Fibroblast of peridontal ligament (primary cell): ENCODE results near the gene CABYR.

Source experiments
- DNase-seq: peaks from one replicate; pipeline ENCODE4 v3.0.0-alpha.2; 2010; ENCODE audit errors: extremely low read depth

Gene CABYR

GRCh38 chr18:24189664-24190346 is 50.9 kb downstream of the CABYR start:
- no peak for DNase-seq

DNA sequence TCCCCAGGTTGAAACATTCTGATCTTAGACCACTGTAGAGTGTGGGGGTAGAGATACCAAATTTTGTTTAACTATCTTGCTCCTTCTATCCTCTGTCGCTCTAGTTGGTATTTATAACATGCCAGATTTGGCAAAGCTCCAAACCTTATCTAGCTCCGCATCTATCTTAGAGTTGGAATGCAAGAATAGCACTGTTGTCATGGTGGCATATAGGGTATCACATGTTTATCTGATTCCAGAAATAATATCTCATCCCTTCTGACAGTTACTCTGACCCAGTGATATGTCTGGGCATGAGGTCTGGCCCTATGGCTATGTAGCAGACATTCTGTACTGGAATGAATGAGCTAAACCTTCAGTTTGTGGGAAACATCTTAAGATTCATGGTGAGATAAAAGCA is 51.7 kb downstream of the CABYR start:
- DNase-seq, result no peak

GRCh38 chr18:24195296-24196053 is 56.6 kb downstream of the CABYR start:
- DNase-seq, result no peak

- DNase-seq, result no peak
Observed at GRCh38 chr18:24196764-24197163, 57.9 kb downstream of the CABYR start.

- DNase-seq, result no peak
Observed at GRCh38 chr18:24197412-24197811, 58.5 kb downstream of the CABYR start.

DNA sequence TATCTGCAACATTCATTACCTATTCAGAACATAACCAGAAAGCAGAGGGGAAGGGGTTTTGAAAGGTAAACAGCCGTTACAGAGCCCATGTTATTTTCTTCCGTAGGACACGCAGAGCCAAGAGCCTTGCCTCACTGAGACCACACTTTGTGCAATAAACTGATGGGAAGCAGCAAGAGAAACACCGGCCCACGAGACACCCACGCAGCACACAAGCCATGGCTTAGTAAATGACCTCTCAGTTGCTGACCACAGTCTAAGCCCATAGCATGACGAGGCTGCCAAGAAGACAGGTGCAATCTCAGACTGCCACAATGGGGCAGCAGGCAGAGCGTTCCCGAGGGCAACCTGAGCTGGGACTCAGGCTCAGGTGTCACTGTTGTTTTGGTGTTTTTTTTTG is 59.6 kb downstream of the CABYR start:
- DNase-seq, result no peak

DNA sequence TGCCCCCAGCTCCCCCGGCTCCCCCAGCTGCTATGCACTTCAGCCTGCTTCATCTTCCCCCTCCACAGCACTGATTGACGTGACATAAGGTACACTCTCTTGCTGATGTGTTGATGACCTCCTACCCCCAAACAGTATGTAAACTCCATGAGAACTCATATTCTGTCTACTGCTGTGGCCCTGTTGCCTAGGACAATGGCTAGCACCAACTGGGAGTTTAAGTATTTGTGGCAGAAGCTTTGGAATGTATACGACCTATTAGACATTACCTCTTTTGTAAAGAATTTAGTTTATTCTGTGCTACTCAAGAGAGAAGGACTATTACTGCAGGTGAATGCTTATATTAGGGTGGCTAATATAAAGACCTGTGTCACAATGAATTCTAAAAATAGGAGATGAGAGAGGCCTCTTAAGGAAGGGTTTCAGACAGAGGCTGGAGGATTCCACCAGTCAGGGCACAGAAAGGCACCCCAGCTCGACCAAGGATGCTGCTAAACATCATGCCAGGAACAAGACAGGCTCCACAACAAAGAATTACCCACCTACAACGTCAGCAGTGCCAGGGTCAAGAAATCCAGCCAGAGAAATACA is 60.6 kb downstream of the CABYR start:
- DNase-seq, result no peak

DNA sequence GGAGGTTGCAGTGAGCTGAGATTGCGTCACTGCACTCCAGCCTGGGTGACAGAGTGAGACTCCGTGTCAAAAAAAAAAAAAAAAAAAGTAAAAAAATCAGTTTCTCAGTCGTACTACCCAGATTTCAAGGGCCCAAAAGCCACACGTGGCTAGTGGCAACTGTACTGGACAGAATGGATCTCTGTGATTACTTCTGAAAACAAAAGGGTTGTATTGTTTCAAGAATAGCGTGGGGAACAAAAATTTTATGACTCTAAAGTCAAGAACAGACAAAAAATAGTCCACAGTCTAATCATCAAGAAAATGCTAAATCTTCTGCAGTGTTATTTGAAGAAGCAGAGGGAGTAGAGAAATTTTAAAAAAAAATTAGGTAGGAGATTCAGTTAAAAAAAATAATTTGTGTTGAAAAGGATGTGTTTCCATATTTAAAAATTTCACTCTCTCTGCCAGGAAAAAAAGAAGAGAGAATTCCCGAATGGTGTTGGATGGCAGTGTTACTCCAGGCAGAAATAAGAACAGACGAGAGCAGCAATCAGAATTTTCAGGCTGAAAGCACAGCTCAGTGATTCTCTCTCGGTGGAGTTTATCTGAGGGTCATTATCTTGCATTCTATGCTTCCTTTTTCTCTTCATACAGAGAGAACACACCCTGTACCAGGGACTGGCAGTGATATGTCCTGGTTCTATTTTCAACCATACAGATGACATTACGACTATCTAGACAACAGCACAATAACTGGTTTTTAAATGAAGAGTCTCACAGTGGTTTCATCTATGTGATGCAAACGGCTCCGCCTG is 61.8 kb downstream of the CABYR start:
- DNase-seq, result no peak

- no peak for DNase-seq
Observed at GRCh38 chr18:24201699-24202687, 63.1 kb downstream of the CABYR start.

GRCh38 chr18:24204904-24205303 is 66.0 kb downstream of the CABYR start:
- no peak for DNase-seq

- DNase-seq, result no peak
Observed at GRCh38 chr18:24208270-24209035, 69.6 kb downstream of the CABYR start.

DNA sequence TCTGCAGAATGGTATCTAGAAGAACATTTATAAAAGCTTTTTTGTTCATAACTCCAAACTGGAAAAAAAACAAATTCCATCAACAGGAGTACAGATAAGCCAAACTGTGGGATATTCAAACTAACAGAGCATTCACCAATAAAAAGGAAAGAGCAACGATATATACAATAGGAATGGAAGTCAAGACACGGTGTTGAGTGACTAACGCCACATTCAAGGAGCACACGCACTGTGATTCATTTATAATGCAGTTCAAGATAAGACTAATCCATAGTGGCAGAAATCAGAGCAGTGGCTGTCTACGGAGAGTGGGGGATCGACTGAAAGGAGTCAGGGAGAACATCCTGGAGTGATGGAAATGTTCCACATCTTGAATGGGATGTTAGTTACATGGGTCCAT is 70.7 kb downstream of the CABYR start:
- no peak for DNase-seq
